Activated CD8-positive, alpha-beta T cell treated with anti-CD3 and anti-CD28 coated beads, Interleukin-2, amount 10 ng/mL, durations not matched to agents 7 days and 5 days (primary cell): Measurements from ENCODE around the gene ADGRL3. TPM values are rescaled to one million over a fixed set of nuclear protein-coding genes. Genes with fewer than 3 reads are reported as not detected.

ENCODE experiments used
- ATAC-seq: fragments of 150-1000 bp; cut with Tn5 transposase; one replicate; pipeline ENCODE4 v1.10.0; 2021; ENCODE audit warnings: moderate library complexity
- CTCF ChIA-PET: fragments of 350-600 bp; sonication (Branson Sonifier 250); formaldehyde crosslinking; loops from one replicate; lab custom pipeline; 2021; ENCODE audit warnings: antibody characterized with exemption; lab: Charles Lee
- POLR2A ChIA-PET: fragments of 350-600 bp; sonication (Branson Sonifier 250); formaldehyde crosslinking; loops from one replicate; lab custom pipeline; 2021; ENCODE audit warnings: antibody characterized with exemption; lab: Charles Lee
- DNase-seq: peaks from one replicate; pipeline ENCODE4 v3.0.0-alpha.2; 2020
- H3K27ac Mint-ChIP-seq: one replicate; pipeline ENCODE4 v1.8.0; 2021; ENCODE audit warnings: mild to moderate bottlenecking, mixed read lengths
- H3K27me3 Mint-ChIP-seq: one replicate; pipeline ENCODE4 v1.8.0; 2021; ENCODE audit warnings: low read depth, mixed read lengths
- H3K36me3 Mint-ChIP-seq: one replicate; pipeline ENCODE4 v1.8.0; 2021; ENCODE audit warnings: low read depth, mixed read lengths
- H3K4me1 Mint-ChIP-seq: one replicate; pipeline ENCODE4 v1.8.0; 2021; ENCODE audit warnings: low read depth, mixed read lengths
- H3K4me3 Mint-ChIP-seq: one replicate; pipeline ENCODE4 v1.8.0; 2021; ENCODE audit warnings: mild to moderate bottlenecking, mixed read lengths
- H3K9me3 Mint-ChIP-seq: one replicate; pipeline ENCODE4 v1.8.0; 2022; ENCODE audit warnings: mixed read lengths; ENCODE audit not compliant: insufficient read depth
- total RNA-seq, 2 experiments: library from RNA; stranded (reverse); gene quantifications; one replicate each; pipeline ENCODE4 v1.2.3, GENCODE V29; 2021

The ADGRL3 gene
- total RNA-seq, 2 experiments from 2014 or later = not detected

DNA sequence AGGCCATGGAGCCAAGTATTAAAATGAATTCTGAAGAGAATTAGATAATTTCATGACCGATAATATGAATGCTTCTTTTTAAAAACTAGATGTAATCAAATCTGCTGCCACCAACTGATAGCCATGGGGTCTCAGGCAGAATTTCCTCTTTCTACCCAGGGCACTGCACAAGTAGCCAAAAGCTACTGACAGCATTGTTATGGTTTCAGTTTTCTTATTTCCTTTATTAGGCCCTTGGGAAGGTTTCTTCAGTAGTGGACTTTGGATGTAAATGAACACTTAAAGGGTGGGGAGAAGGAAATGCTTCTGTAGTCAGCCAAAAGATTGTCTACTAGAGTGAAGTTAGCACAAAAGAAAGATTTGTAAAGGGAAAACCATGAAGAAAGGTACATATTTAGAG is 686.0 kb downstream of the ADGRL3 start:
- ChIA-PET CTCF (no interaction called here), POLR2A (no interaction called here)
- no peak overlapping the region for H3K27ac Mint-ChIP-seq
- H3K36me3 Mint-ChIP-seq = no peaks in the 10 kb centered on the region
- ATAC-seq = no peak
- H3K4me1 Mint-ChIP-seq = no peaks in the 10 kb centered on the region
- no peaks in the 10 kb centered on the region for H3K27me3 Mint-ChIP-seq
- H3K9me3 Mint-ChIP-seq = peaks cover 10% of the 10 kb centered on the region
- no peak for DNase-seq
- H3K4me3 Mint-ChIP-seq = no peak overlapping the region

DNA sequence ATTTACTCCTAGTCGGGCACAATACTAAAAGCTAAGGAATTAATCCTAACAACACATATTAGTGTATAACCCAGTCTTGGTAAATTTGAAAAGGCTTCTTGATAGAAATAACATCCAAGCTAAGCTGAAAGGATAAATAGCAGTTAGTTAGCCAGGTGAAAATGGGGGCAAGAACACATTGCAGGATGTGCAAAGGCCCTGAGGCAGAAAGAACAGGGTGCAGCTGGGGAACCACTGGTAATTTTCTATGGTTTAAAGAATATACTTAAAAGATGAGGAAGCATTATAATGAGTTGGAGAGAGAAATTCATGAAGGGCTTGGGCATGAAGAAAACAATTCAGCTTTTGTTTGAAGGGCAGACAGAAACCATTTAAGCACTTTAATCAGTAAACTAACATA is 689.0 kb downstream of the ADGRL3 start:
- Mint-ChIP-seq H3K27ac (no peak overlapping the region), H3K36me3 (no peaks in the 10 kb centered on the region), H3K9me3 (peaks cover 4% of the 10 kb centered on the region), H3K4me1 (no peaks in the 10 kb centered on the region), H3K4me3 (no peak overlapping the region), H3K27me3 (no peaks in the 10 kb centered on the region)
- CTCF ChIA-PET = no interaction called here
- DNase-seq (no peak), ATAC-seq (no peak)
- POLR2A ChIA-PET = no interaction called here

DNA sequence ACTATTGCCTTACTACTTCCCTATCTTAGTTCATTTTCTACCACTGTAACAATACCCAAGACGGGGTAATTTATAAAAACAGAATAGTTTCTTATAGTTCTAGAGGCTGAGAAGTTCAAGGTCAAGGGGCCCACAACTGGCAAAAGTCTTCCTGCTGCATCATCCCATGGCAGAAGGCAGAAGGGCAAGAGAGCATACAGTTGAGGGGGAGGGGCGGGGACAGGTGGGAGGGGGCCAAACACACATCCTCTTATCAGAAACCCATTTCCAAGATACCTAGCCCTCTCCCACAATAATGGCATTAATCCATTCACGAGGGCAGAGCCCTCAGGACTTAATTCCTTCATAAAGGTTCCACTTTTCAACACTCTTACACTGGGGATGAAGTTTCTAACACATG is 690.2 kb downstream of the ADGRL3 start:
- H3K4me3 Mint-ChIP-seq = no peak overlapping the region
- H3K36me3 Mint-ChIP-seq = no peaks in the 10 kb centered on the region
- no peak for ATAC-seq
- H3K9me3 Mint-ChIP-seq = peaks cover 4% of the 10 kb centered on the region
- POLR2A ChIA-PET = no interaction called here
- H3K27me3 Mint-ChIP-seq = no peaks in the 10 kb centered on the region
- no peaks in the 10 kb centered on the region for H3K4me1 Mint-ChIP-seq
- CTCF ChIA-PET = no interaction called here
- no peak overlapping the region for H3K27ac Mint-ChIP-seq
- DNase-seq = no peak

DNA sequence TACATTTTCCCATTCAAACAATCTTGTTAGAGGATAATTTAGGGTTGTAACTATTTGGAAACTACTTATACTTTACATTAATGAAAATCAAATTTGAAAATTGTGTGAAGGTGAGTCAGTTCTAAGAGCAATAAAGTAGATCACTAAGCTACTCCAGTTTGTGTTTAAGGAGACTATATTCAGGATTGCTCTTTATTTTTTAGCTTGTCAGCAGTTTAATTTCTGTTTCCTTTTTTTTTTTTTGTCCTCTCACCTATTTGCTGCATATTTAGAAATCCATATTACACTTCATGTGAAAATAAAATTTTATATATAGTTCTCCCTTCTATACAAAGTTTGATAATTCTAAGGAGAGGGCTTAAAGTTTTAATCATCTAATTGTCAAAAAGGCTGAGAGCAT is 691.8 kb downstream of the ADGRL3 start:
- no peaks in the 10 kb centered on the region for H3K27me3 Mint-ChIP-seq
- no peaks in the 10 kb centered on the region for H3K4me1 Mint-ChIP-seq
- DNase-seq (no peak), ATAC-seq (no peak)
- peaks cover 4% of the 10 kb centered on the region for H3K9me3 Mint-ChIP-seq
- H3K27ac Mint-ChIP-seq = no peak overlapping the region
- no peaks in the 10 kb centered on the region for H3K36me3 Mint-ChIP-seq
- no peak overlapping the region for H3K4me3 Mint-ChIP-seq
- CTCF ChIA-PET = no interaction called here
- POLR2A ChIA-PET = no interaction called here

DNA sequence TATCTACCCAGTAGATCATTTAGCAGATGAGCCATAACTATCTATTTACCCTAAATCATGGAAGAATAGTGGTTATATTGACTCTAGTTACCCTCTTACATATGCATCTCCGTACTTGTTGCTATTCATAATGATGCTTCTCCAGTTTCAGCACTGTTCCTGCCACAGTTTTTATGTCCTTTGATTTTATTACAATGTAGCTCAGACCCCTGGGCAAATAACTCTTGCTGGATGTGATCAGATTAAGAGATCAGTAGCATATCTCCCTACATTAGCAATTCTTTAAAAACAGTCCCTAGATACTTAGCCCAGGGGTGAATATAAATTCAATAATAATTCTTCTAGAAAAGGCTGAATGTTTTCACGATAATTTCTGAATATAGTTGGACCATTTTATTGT is 696.5 kb downstream of the ADGRL3 start:
- CTCF ChIA-PET = no interaction called here
- H3K4me1 Mint-ChIP-seq = no peaks in the 10 kb centered on the region
- POLR2A ChIA-PET = no interaction called here
- DNase-seq (no peak), ATAC-seq (no peak)
- H3K36me3 Mint-ChIP-seq = no peaks in the 10 kb centered on the region
- H3K27ac Mint-ChIP-seq = no peak overlapping the region
- peaks cover 2% of the 10 kb centered on the region for H3K9me3 Mint-ChIP-seq
- no peaks in the 10 kb centered on the region for H3K27me3 Mint-ChIP-seq
- no peak overlapping the region for H3K4me3 Mint-ChIP-seq

DNA sequence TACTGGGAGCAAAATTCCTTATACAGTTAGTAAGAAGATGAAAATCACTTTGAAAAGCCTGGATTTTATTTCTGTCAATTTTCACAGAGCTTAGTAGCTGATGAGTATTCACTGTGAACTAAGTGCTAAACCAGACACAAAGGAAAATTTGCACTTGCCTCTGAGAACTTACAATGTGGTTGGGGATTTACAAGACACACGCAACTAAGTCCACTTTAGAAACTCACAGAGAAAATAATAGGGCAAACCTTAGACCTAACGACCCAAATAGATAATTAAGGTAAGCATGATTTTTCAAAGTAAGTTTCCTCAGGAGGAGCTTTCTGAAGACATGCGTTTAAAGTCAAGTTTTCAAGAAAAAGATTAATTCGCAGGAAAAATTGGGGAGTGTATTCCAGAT is 708.9 kb downstream of the ADGRL3 start:
- DNase-seq (no peak), ATAC-seq (no peak)
- POLR2A ChIA-PET = no interaction called here
- Mint-ChIP-seq H3K4me3 (no peak overlapping the region), H3K9me3 (peaks cover 6% of the 10 kb centered on the region), H3K4me1 (no peaks in the 10 kb centered on the region), H3K36me3 (no peaks in the 10 kb centered on the region), H3K27me3 (no peaks in the 10 kb centered on the region), H3K27ac (no peak overlapping the region)
- CTCF ChIA-PET = no interaction called here

DNA sequence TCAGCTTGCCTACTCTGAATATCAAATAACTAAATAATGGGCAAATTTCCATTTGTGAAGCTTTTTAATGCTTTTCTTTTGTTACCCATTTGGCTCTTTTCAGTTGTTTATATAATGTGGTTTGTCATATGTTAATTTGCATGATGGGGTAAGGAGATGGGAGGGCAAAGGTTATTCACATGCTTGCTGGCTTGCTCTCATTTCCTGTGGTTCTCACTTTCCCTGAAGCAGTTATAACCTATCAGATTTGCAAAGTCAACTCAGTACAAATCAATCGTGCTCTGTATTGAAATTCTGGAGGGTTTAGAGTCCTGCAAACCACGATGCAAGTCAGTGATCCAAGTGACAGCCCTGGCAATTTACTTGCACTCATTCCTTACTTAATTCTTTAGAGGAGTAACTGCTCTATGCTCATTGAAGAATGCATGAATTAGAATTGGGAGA is 711.2 kb downstream of the ADGRL3 start:
- H3K4me3 Mint-ChIP-seq = no peak overlapping the region
- ATAC-seq = no peak
- H3K4me1 Mint-ChIP-seq = no peaks in the 10 kb centered on the region
- no peaks in the 10 kb centered on the region for H3K36me3 Mint-ChIP-seq
- H3K27ac Mint-ChIP-seq = no peak overlapping the region
- no peak for DNase-seq
- H3K9me3 Mint-ChIP-seq = peaks cover 5% of the 10 kb centered on the region
- no peaks in the 10 kb centered on the region for H3K27me3 Mint-ChIP-seq
- POLR2A ChIA-PET = no interaction called here
- CTCF ChIA-PET = no interaction called here

DNA sequence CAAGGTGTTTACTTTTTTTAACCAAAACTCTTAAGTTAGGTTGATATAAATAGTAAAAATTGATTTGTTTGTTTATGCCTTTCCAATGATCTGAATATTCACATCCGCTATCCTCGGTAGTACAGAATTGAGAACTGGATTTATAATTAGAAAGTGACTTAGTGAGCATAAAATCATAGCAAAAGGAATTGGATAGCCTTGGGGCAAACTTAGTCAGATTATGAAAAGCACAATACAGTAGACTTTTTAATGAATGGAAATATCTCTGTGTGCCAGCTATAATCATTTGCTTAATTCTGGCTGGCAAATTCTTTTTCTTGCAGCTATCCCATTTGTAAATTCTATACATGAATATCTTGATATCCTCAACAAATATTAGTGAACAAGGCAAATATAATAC is 713.5 kb downstream of the ADGRL3 start:
- CTCF ChIA-PET = no interaction called here
- no peak for ATAC-seq
- no peak for DNase-seq
- Mint-ChIP-seq H3K4me1 (no peaks in the 10 kb centered on the region), H3K27ac (no peak overlapping the region), H3K9me3 (no peaks in the 10 kb centered on the region), H3K36me3 (no peaks in the 10 kb centered on the region), H3K4me3 (no peak overlapping the region), H3K27me3 (no peaks in the 10 kb centered on the region)
- POLR2A ChIA-PET = no interaction called here

DNA sequence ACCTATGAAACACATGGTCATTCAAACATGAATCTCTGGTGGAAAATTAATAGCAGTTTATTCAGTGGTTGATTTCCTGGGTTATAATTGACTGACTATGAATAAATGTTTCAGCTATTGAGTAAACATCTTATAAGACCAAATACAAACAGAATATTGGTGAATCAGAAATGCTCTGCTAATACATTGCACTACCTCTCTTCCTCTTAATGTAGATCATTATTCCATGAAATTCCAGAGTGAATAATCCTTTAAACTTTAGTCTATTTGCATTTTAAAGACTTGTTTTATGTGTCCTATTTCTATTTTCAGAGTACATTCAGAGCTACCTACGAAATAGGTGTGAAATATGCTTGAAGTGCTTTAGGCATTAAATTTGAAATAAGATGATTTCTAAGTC is 715.4 kb downstream of the ADGRL3 start:
- CTCF ChIA-PET = no interaction called here
- DNase-seq = no peak
- Mint-ChIP-seq H3K9me3 (no peaks in the 10 kb centered on the region), H3K27ac (no peak overlapping the region), H3K36me3 (no peaks in the 10 kb centered on the region), H3K27me3 (no peaks in the 10 kb centered on the region), H3K4me3 (no peak overlapping the region), H3K4me1 (no peaks in the 10 kb centered on the region)
- ATAC-seq = no peak
- POLR2A ChIA-PET = no interaction called here

DNA sequence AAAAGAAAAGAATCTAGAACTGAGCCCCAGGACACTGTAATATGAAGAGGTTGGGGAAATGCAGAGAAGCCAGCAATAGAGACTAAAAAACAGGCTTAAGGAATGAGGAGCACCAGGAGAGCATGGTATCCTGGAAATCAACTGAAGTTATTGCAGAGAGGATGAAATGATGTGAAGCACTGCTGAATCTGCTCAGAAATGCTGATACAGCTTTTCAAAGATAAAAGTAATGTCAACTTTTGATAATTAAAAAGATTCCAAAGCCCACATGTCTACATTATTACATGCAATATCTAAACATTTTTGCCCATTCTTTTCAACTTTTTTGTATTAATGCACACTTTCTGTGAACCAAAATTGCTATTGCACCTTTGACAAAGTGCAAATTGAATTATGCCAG is 718.4 kb downstream of the ADGRL3 start:
- POLR2A ChIA-PET = no interaction called here
- no peak overlapping the region for H3K4me3 Mint-ChIP-seq
- H3K9me3 Mint-ChIP-seq = no peaks in the 10 kb centered on the region
- H3K27ac Mint-ChIP-seq = no peak overlapping the region
- H3K36me3 Mint-ChIP-seq = no peaks in the 10 kb centered on the region
- H3K4me1 Mint-ChIP-seq = no peaks in the 10 kb centered on the region
- DNase-seq = no peak
- no peak for ATAC-seq
- no peaks in the 10 kb centered on the region for H3K27me3 Mint-ChIP-seq
- CTCF ChIA-PET = no interaction called here

DNA sequence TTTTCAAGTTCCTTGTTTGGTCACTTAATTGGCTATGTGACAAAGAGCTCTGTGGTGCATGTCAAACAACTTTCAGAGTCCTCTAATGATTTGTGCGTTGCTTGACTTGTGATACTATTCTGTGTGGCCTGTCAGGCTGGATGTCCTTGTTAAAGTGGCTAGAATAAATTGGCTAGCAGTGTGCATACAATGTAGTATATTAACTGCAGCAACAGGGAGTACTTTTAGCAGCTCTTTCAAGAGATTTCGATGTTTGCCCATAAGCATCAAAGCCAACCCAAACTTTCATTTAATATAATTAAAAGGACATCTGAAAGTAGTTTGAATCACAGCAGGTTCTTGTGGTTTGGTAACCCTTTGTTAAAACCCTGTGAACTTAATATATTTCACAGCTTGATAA is 718.9 kb downstream of the ADGRL3 start:
- ChIA-PET POLR2A (no interaction called here), CTCF (no interaction called here)
- Mint-ChIP-seq H3K9me3 (no peaks in the 10 kb centered on the region), H3K36me3 (no peaks in the 10 kb centered on the region), H3K27me3 (no peaks in the 10 kb centered on the region), H3K27ac (no peak overlapping the region), H3K4me3 (no peak overlapping the region), H3K4me1 (no peaks in the 10 kb centered on the region)
- ATAC-seq (no peak), DNase-seq (no peak)

DNA sequence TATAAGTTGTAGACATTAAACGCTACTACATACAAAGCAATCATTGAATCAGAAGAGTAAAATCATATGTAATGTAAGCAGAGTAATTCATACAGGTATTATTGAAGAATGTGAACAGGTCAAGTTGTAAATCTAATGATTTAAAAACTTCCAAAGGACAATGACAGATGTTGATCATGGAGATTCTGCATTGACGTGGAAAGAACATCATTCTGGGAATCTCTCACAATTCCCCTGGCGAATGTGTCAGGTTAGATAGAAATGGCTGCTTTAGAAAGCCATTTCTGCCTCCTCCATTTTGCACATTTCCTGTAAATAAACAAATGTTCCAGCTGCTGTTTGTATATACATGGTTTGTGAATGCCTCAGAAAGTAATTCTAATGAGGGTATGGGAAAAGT is 719.4 kb downstream of the ADGRL3 start:
- no peak for ATAC-seq
- no peak overlapping the region for H3K4me3 Mint-ChIP-seq
- H3K4me1 Mint-ChIP-seq = no peaks in the 10 kb centered on the region
- CTCF ChIA-PET = no interaction called here
- no peak for DNase-seq
- POLR2A ChIA-PET = no interaction called here
- no peaks in the 10 kb centered on the region for H3K36me3 Mint-ChIP-seq
- no peak overlapping the region for H3K27ac Mint-ChIP-seq
- H3K9me3 Mint-ChIP-seq = no peaks in the 10 kb centered on the region
- H3K27me3 Mint-ChIP-seq = no peaks in the 10 kb centered on the region

DNA sequence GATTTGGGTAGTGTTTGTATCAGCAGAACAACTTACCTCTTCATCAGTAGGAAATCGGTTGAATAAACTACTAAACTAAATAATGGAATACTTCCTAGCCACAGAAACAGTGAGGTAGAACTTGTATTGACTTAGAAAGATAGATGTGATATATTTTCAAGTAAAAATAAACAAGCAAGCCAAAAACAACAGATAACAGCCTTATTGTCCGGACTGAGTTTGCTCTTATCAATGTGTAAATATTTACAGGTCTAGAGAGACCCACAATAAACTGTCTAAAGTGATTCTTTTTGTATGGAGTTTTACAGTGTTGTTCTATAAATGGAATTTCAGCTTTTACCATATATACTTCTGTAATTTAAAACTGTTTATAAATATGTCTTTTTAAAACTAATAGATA is 721.8 kb downstream of the ADGRL3 start:
- no peaks in the 10 kb centered on the region for H3K4me1 Mint-ChIP-seq
- no peaks in the 10 kb centered on the region for H3K9me3 Mint-ChIP-seq
- H3K36me3 Mint-ChIP-seq = no peaks in the 10 kb centered on the region
- DNase-seq (no peak), ATAC-seq (no peak)
- H3K27ac Mint-ChIP-seq = no peak overlapping the region
- no peaks in the 10 kb centered on the region for H3K27me3 Mint-ChIP-seq
- H3K4me3 Mint-ChIP-seq = no peak overlapping the region
- ChIA-PET CTCF (no interaction called here), POLR2A (no interaction called here)
